ENCODE results near the gene PPM1J. TPM values are rescaled to one million over a fixed set of nuclear protein-coding genes. Genes with fewer than 3 reads are reported as not detected.

The PPM1J gene
- total RNA-seq, 1 experiment from 2014 or later, result 0.52 TPM

DNA sequence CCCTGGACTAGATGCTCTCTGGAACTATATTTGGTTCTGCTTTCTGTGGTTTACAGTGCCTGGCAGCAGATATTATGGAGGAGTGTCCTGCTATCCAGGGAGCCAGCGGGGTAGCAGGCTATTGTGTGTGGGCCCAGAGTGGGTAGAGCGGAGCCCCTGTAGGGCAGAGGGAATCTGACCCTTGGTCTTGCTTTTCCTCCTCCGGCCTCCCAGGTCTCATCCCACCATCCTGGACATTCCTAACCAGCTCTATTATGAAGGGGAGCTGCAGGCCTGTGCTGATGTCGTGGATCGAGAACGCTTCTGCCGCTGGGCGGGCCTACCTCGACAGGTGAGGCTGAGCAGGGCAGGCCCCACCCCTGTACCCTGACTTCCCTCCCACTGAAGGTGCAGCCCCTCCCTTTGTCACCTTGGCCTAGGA, 17.3 kb downstream of the PPM1J start:
- H3K4me1 ChIP-seq (ENCODE audit: insufficient read depth, low read length, poor library complexity, severe bottlenecking), result peaks cover 20% of the 10 kb centered on the region
- POLR2A ChIA-PET (ENCODE audit: low non-redundant PET), result no interaction called here
- CTCF ChIA-PET, result no interaction called here
- H3K27me3 ChIP-seq (replicated peaks; ENCODE audit: insufficient read depth, low read depth, low read length, poor library complexity), result no peaks in the 10 kb centered on the region
- H3K27ac ChIP-seq (ENCODE audit: low read depth, low read length, poor library complexity, severe bottlenecking), result no peak overlapping the region
- no peaks in the 10 kb centered on the region for H3K9me3 ChIP-seq (ENCODE audit: low read depth, low read length, poor library complexity, severe bottlenecking)
- no peak for TF ChIP-seq EZH2 (IDR thresholded peaks at IDR 0.05; ENCODE audit: borderline replicate concordance, low read depth, low read length, poor library complexity, severe bottlenecking)
- TF ChIP-seq, protein P1, sequence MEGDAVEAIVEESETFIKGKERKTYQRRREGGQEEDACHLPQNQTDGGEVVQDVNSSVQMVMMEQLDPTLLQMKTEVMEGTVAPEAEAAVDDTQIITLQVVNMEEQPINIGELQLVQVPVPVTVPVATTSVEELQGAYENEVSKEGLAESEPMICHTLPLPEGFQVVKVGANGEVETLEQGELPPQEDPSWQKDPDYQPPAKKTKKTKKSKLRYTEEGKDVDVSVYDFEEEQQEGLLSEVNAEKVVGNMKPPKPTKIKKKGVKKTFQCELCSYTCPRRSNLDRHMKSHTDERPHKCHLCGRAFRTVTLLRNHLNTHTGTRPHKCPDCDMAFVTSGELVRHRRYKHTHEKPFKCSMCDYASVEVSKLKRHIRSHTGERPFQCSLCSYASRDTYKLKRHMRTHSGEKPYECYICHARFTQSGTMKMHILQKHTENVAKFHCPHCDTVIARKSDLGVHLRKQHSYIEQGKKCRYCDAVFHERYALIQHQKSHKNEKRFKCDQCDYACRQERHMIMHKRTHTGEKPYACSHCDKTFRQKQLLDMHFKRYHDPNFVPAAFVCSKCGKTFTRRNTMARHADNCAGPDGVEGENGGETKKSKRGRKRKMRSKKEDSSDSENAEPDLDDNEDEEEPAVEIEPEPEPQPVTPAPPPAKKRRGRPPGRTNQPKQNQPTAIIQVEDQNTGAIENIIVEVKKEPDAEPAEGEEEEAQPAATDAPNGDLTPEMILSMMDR (conservative IDR thresholded peaks at IDR 0.05; ENCODE audit: low read depth, low read length), result no peak
- intact Hi-C loops (cut with micrococcal nuclease; ENCODE audit: unreplicated experiment), result no loop called here
- H3K36me3 ChIP-seq (ENCODE audit: insufficient read depth, low read length, poor library complexity, severe bottlenecking), result peaks cover 58% of the 10 kb centered on the region
- no peak overlapping the region for H3K4me3 ChIP-seq (ENCODE audit: low read depth, low read length, poor library complexity, severe bottlenecking)
- BruUV-seq (replicated peaks), result no TSS peak
- no peak for DNase-seq (ENCODE audit: low spot score)

DNA sequence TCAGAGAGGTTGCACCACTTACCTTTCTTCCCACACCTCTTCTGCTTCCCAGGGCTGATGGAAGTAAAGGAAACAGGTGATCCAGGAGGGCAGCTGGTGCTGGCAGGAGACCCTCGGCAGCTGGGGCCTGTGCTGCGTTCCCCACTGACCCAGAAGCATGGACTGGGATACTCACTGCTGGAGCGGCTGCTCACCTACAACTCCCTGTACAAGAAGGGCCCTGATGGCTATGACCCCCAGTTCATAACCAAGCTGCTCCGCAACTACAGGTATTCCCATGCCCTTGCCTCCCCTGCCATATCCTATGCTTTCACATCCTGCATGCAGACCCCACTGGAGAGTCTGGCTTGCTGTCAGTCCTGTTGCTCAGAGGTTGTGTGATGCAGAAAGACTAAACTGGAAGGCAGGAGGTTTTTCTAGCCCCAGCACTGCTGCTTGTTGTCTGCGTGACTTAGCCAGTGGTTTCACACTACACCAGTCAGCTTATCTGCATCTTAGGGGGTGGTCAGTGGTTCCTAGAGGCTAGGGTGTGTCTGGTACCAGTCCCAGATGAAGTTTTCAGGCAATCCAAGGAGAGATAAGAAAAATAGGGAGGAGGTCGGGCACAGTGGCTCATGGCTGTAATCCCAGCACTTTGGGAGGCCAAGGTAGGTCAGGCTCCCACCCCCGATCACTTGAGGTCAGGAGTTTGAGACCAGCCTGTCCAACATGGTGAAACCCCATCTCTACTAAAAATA, 18.4 kb downstream of the PPM1J start:
- Histone ChIP-seq H3K27me3 (replicated peaks; ENCODE audit: insufficient read depth, low read depth, low read length, poor library complexity) (no peaks in the 10 kb centered on the region), H3K9me3 (ENCODE audit: low read depth, low read length, poor library complexity, severe bottlenecking) (no peaks in the 10 kb centered on the region), H3K4me3 (ENCODE audit: low read depth, low read length, poor library complexity, severe bottlenecking) (no peak overlapping the region), H3K36me3 (ENCODE audit: insufficient read depth, low read length, poor library complexity, severe bottlenecking) (peaks cover 68% of the 10 kb centered on the region), H3K27ac (ENCODE audit: low read depth, low read length, poor library complexity, severe bottlenecking) (no peak overlapping the region), H3K4me1 (ENCODE audit: insufficient read depth, low read length, poor library complexity, severe bottlenecking) (peaks cover 20% of the 10 kb centered on the region)
- no peak for DNase-seq (ENCODE audit: low spot score)
- TF ChIP-seq, protein P1 (conservative IDR thresholded peaks at IDR 0.05; ENCODE audit: low read depth, low read length), result no peak
- TF ChIP-seq EZH2 (IDR thresholded peaks at IDR 0.05; ENCODE audit: borderline replicate concordance, low read depth, low read length, poor library complexity, severe bottlenecking), result no peak
- intact Hi-C loops (cut with micrococcal nuclease; ENCODE audit: unreplicated experiment), result no loop called here
- ChIA-PET CTCF (no interaction called here), POLR2A (ENCODE audit: low non-redundant PET) (no interaction called here)
- no TSS peak for BruUV-seq (replicated peaks)

DNA sequence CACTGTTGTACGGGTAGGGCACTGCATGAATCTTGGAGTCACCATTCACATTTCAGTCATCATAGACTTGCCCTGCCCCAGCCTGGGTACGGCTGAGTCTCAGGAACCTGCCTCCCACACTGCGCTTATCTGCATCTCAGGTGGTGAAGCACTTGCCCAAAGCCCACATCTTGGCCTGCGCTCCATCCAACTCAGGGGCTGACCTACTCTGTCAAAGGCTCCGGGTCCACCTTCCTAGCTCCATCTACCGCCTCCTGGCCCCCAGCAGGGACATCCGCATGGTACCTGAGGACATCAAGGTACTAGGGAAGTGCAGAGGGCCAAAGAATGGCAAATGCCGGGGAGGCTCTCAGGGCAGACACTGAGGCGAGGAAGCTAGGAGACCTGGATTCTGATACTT, 19.9 kb downstream of the PPM1J start:
- H3K36me3 ChIP-seq (ENCODE audit: insufficient read depth, low read length, poor library complexity, severe bottlenecking), result peaks cover 70% of the 10 kb centered on the region
- H3K27me3 ChIP-seq (replicated peaks; ENCODE audit: insufficient read depth, low read depth, low read length, poor library complexity), result no peaks in the 10 kb centered on the region
- intact Hi-C loops (cut with micrococcal nuclease; ENCODE audit: unreplicated experiment), result no loop called here
- no peaks in the 10 kb centered on the region for H3K9me3 ChIP-seq (ENCODE audit: low read depth, low read length, poor library complexity, severe bottlenecking)
- BruUV-seq (replicated peaks), result no TSS peak
- no peak for DNase-seq (ENCODE audit: low spot score)
- POLR2A ChIA-PET (ENCODE audit: low non-redundant PET), result no interaction called here
- no peak overlapping the region for H3K4me3 ChIP-seq (ENCODE audit: low read depth, low read length, poor library complexity, severe bottlenecking)
- TF ChIP-seq, protein P1 (conservative IDR thresholded peaks at IDR 0.05; ENCODE audit: low read depth, low read length), result no peak
- no peak for TF ChIP-seq EZH2 (IDR thresholded peaks at IDR 0.05; ENCODE audit: borderline replicate concordance, low read depth, low read length, poor library complexity, severe bottlenecking)
- peaks cover 5% of the 10 kb centered on the region for H3K4me1 ChIP-seq (ENCODE audit: insufficient read depth, low read length, poor library complexity, severe bottlenecking)
- no peak overlapping the region for H3K27ac ChIP-seq (ENCODE audit: low read depth, low read length, poor library complexity, severe bottlenecking)
- CTCF ChIA-PET, result no interaction called here
